K562 (cell line): ENCODE data around the gene SLC12A3.

Source experiments
- BACH1 ChIP-seq: fragments of 200-800 bp; sonication (Bioruptor generic); IDR thresholded peaks from 2 replicates; pipeline ENCODE4 v1.6.1; 2016; ENCODE audit warnings: missing genetic modification characterization, missing compliant biosample characterization
- CTCF ChIP-seq, 3 experiments: IDR thresholded peaks in 2 of 3; conservative IDR thresholded peaks in 1 of 3; 2 replicates each; pipeline ENCODE4 v1.5.1; 2011 to 2012; ENCODE audit warnings: low read length in 3 of 3, mild to moderate bottlenecking in 3 of 3, control low read depth in 2 of 3, improper control_type of control experiment in 1 of 3, inconsistent platforms in 1 of 3, low read depth in 1 of 3, mixed read lengths in 1 of 3, moderate library complexity in 1 of 3; ENCODE audit not compliant: insufficient read depth in 2 of 3
- ESRRA ChIP-seq: fragments of 450-650 bp; IDR thresholded peaks from 2 replicates; pipeline ENCODE4 v1.6.1; 2014; ENCODE audit warnings: low read depth, mild to moderate bottlenecking, moderate library complexity, borderline replicate concordance
- FOSL1 ChIP-seq: fragments of 200-800 bp; sonication (Bioruptor generic); conservative IDR thresholded peaks from 2 replicates; pipeline ENCODE4 v1.6.1; 2016; ENCODE audit warnings: missing genetic modification characterization, missing compliant biosample characterization
- NELFE ChIP-seq: IDR thresholded peaks from 2 replicates; pipeline ENCODE4 v1.6.1; 2011; ENCODE audit warnings: mild to moderate bottlenecking; ENCODE audit not compliant: insufficient read depth, insufficient read length
- POLR2A ChIP-seq: fragments of 450-650 bp; conservative IDR thresholded peaks from 2 replicates; pipeline ENCODE4 v1.6.1; 2016
- SNRNP70 ChIP-seq: fragments of 200-400 bp; formaldehyde crosslinking; optimal IDR thresholded peaks from 2 replicates; pipeline ENCODE3; 2017; ENCODE audit warnings: low read depth, low read length
- TAF1 ChIP-seq: IDR thresholded peaks from 2 replicates; pipeline ENCODE4 v1.6.1; 2011; ENCODE audit warnings: mild to moderate bottlenecking, low read length, moderate library complexity; ENCODE audit not compliant: insufficient read depth, control insufficient read depth, severe bottlenecking; ENCODE audit errors: extremely low read depth

DNA sequence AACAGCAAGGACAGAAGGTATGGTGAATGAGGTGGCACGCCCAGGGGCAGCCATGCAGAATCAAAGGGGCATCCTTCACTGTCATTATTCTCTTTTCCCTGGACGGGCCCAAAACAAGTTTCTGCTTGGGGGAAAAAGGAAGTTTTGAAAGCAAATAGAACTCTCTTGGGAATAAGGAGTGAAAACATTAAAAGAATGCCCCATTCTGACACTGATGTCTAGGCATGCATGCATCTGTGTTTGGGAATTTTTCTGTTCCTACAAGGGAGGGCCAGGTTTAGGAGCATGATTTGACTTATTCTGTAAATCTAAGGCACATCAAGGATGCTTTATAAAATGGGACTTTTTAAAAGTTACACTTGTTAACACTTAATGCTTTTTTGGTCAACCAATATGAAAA, 34.3 kb upstream of the SLC12A3 start:
- TF ChIP-seq CTCF (IDR thresholded peaks at IDR 0.05 in 2 of 3, conservative IDR thresholded peaks at IDR 0.05 in 1 of 3; ENCODE audit: insufficient read depth in 2 of 3, low read depth in 1 of 3, low read length in 3 of 3) (no peak), SNRNP70 (no peak), TAF1 (no peak), BACH1 (tag) (no peak), FOSL1 (tag) (no peak), ESRRA (no peak), NELFE (no peak), POLR2A (no peak)
